Breast epithelium (tissue), 3 donors: ENCODE results near the gene DPEP3.

Experiments
- CTCF ChIP-seq, 3 donors: fragments of 450-650 bp; IDR thresholded peaks; one replicate each; pipeline ENCODE4 v1.5.1; 2016 to 2017; ENCODE audit warnings: antibody characterized with exemption in 3 of 3, mild to moderate bottlenecking in 3 of 3, moderate library complexity in 3 of 3
- POLR2A ChIP-seq: fragments of 450-650 bp; IDR thresholded peaks from one replicate; pipeline ENCODE4 v1.6.1; 2016; ENCODE audit warnings: antibody characterized with exemption, mild to moderate bottlenecking, moderate library complexity

- TF ChIP-seq CTCF (IDR thresholded peaks at IDR 0.05) (no peak), POLR2A (no peak)
Measured at GRCh38 chr16:68000450-68000849, 20.2 kb upstream of the DPEP3 start.
